Keratinocyte (primary cell): ENCODE measurements around the gene SLC7A1.

Experiments
- EZH2 ChIP-seq: IDR thresholded peaks from one replicate; pipeline ENCODE4 v1.6.1; 2012; ENCODE audit warnings: inconsistent platforms, mild to moderate bottlenecking, low read length, moderate library complexity
- TF ChIP-seq, protein P1 (sequence below), 3 experiments: IDR thresholded peaks in 1 of 3; conservative IDR thresholded peaks in 1 of 3; optimal IDR thresholded peaks in 1 of 3; 2 replicates in 2 of 3; 3 replicates in 1 of 3; pipeline versions ENCODE3 to v1.5.1; 2011; ENCODE audit warnings: low read length in 3 of 3, mild to moderate bottlenecking in 3 of 3, moderate library complexity in 2 of 3, control low read depth in 1 of 3, inconsistent platforms in 1 of 3; ENCODE audit not compliant: insufficient read depth in 2 of 3; ENCODE audit errors: extremely low read depth in 1 of 3

DNA sequence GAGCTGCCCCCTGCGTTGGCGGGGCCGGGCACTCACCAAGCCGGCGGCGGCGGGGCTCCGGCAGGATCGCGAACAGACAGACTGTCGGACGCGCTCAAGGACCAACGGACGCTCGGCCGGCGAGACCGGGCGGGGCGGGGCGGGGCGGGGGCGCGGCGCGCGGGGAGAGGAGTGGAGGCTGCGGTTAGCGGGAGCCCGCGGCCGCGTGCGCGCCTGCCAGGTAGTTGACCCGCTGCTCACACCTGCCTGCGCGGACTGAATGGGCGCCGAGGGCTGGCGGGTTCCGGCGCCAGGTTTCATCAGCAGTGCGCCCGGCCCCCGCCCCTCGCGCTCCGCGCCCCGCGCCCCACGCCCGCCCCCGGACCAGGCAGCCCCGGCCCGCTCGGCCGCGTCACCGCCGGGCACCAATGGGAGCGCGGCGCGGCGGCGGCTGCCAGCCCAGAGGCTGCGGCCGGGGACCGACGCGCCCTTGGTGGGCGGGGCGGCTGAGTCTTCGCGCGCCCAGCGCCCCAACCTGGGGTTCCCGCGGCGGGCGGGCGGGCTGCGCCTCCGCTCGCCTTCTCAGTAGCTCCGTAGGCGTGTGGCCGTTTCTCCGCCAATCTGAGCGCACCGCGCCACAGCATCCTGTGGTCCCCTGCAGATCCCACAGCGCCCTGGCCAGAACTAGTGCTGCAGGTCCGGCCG lies at the start of gene SLC7A1:
- TF ChIP-seq, protein P1, sequence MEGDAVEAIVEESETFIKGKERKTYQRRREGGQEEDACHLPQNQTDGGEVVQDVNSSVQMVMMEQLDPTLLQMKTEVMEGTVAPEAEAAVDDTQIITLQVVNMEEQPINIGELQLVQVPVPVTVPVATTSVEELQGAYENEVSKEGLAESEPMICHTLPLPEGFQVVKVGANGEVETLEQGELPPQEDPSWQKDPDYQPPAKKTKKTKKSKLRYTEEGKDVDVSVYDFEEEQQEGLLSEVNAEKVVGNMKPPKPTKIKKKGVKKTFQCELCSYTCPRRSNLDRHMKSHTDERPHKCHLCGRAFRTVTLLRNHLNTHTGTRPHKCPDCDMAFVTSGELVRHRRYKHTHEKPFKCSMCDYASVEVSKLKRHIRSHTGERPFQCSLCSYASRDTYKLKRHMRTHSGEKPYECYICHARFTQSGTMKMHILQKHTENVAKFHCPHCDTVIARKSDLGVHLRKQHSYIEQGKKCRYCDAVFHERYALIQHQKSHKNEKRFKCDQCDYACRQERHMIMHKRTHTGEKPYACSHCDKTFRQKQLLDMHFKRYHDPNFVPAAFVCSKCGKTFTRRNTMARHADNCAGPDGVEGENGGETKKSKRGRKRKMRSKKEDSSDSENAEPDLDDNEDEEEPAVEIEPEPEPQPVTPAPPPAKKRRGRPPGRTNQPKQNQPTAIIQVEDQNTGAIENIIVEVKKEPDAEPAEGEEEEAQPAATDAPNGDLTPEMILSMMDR (optimal IDR thresholded peaks at IDR 0.05 in 1 of 3, IDR thresholded peaks at IDR 0.05 in 1 of 3, conservative IDR thresholded peaks at IDR 0.05 in 1 of 3; ENCODE audit: extremely low read depth in 1 of 3, insufficient read depth in 2 of 3, low read length in 3 of 3): no peak
- TF ChIP-seq EZH2: no peak
